Measurements from ENCODE around the gene SLIT3. TPM values are rescaled to one million over a fixed set of nuclear protein-coding genes. Genes with fewer than 3 reads are reported as not detected.

The SLIT3 gene
- total RNA-seq, 1 experiment from 2014 or later, result 0.10 TPM

DNA sequence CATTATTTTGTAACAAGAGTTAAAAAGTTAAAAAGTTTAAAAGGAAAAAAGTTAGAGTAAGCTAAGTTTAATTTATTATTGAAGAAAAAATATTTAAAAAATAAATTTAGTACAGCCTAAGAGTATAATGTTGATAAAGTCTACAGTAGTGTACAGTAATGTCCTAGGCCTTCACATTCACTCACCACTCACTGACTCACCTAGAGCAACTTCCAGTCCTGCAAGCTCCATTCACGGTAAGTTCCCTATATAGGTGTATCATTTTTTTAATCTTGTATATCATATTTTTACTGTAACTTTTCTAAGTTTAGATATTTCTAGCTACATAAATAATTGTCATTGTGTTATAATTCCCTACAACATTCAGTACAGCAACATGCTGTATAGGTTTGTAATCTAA, 652.4 kb downstream of the SLIT3 start:
- Histone ChIP-seq H3K79me2 (ENCODE audit: insufficient read depth, low read length) (no peaks in the 10 kb centered on the region), H3K4me3 (replicated peaks in 1 of 2; ENCODE audit: low read depth in 1 of 2, low read length in 2 of 2) (no peak overlapping the region), H3K9me3 (ENCODE audit: control insufficient read depth in 1 of 2, insufficient read depth in 1 of 2, low read depth in 1 of 2, low read length in 2 of 2) (no peaks in the 10 kb centered on the region), H2AFZ (ENCODE audit: low read depth, low read length, poor library complexity, severe bottlenecking) (no peak overlapping the region), H3K36me3 (ENCODE audit: control insufficient read depth in 1 of 2, insufficient read depth in 2 of 2, low read length in 2 of 2) (no peaks in the 10 kb centered on the region), H3K27ac (ENCODE audit: low read depth, low read length) (no peak overlapping the region), H4K20me1 (ENCODE audit: insufficient read depth) (no peaks in the 10 kb centered on the region), H3K27me3 (ENCODE audit: insufficient read depth, low read length) (peaks cover 5% of the 10 kb centered on the region; the same call in 1 of the 2 replicates), H3K4me2 (ENCODE audit: low read length) (no peak overlapping the region), H3K9me2 (ENCODE audit: insufficient read depth) (no peaks in the 10 kb centered on the region), H3K4me1 (ENCODE audit: control insufficient read depth in 1 of 2, insufficient read depth in 2 of 2, low read length in 2 of 2) (no peaks in the 10 kb centered on the region), H3K9ac (ENCODE audit: low read length) (no peak overlapping the region)
- intact Hi-C loops (cut with micrococcal nuclease), result no loop called here
- TF ChIP-seq EZH2 (IDR thresholded peaks at IDR 0.05), result no peak
- ChIA-PET POLR2A (no interaction called here), RAD21 (ENCODE audit: low non-redundant PET in 1 of 2, low total read pairs in 2 of 2, uncharacterized antibody in 2 of 2, unreplicated experiment in 2 of 2) (no interaction called here), CTCF (no interaction called here)
- DNase-seq (ENCODE audit: low read depth, low spot score), result no peak
- no peak for ATAC-seq
- no TSS peak for BruUV-seq (replicated peaks)

DNA sequence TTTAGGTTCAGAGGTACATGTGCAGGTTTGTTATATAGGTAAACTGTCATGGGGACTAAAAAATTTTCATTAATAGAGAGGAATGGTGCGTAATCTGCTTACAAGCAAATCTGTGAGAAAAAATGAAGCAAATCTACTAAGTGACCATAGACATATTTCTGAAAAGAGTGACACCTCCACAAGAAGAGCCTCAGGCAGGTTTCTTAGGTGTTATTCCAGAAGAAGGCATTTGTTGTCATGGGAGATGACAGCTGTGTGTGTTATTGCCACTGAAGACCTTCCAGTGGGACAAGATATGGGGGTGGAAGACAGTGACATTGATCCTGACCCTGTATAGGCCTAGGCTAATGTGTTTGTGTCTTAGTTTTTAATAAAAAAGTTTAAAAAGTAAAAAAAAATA, 652.9 kb downstream of the SLIT3 start:
- H4K20me1 ChIP-seq (ENCODE audit: insufficient read depth), result no peaks in the 10 kb centered on the region
- DNase-seq (ENCODE audit: low read depth, low spot score), result no peak
- no peak overlapping the region for H3K4me2 ChIP-seq (ENCODE audit: low read length)
- intact Hi-C loops (cut with micrococcal nuclease), result no loop called here
- TF ChIP-seq ZBTB33 (IDR thresholded peaks at IDR 0.05; ENCODE audit: extremely low read depth, insufficient replicate concordance, low read length) (no peak), CBX3 (IDR thresholded peaks at IDR 0.05; ENCODE audit: low read depth) (no peak), SRF (IDR thresholded peaks at IDR 0.05; ENCODE audit: low read depth) (no peak), EZH2 (IDR thresholded peaks at IDR 0.05) (no peak), EZH2phosphoT487 (IDR thresholded peaks at IDR 0.05; ENCODE audit: borderline replicate concordance) (no peak), EGR1 (IDR thresholded peaks at IDR 0.05; ENCODE audit: low read depth) (no peak), SIN3A (IDR thresholded peaks at IDR 0.05; ENCODE audit: low read depth) (no peak), CEBPB (IDR thresholded peaks at IDR 0.05; ENCODE audit: low read depth) (no peak), ATF3 (IDR thresholded peaks at IDR 0.05) (no peak), MAX (IDR thresholded peaks at IDR 0.05) (no peak), ZNF274 (IDR thresholded peaks at IDR 0.05; ENCODE audit: low read depth, low read length) (no peak)
- peaks cover 5% of the 10 kb centered on the region; the same call in 1 of the 2 replicates for H3K27me3 ChIP-seq (ENCODE audit: insufficient read depth, low read length)
- H3K36me3 ChIP-seq (ENCODE audit: control insufficient read depth in 1 of 2, insufficient read depth in 2 of 2, low read length in 2 of 2), result no peaks in the 10 kb centered on the region
- RAD21 ChIA-PET (ENCODE audit: low non-redundant PET in 1 of 2, low total read pairs in 2 of 2, uncharacterized antibody in 2 of 2, unreplicated experiment in 2 of 2), result no interaction called here
- no peaks in the 10 kb centered on the region for H3K4me1 ChIP-seq (ENCODE audit: control insufficient read depth in 1 of 2, insufficient read depth in 2 of 2, low read length in 2 of 2)
- no peaks in the 10 kb centered on the region for H3K79me2 ChIP-seq (ENCODE audit: insufficient read depth, low read length)
- no TSS peak for BruUV-seq (replicated peaks)
- no peaks in the 10 kb centered on the region for H3K9me3 ChIP-seq (ENCODE audit: control insufficient read depth in 1 of 2, insufficient read depth in 1 of 2, low read depth in 1 of 2, low read length in 2 of 2)
- no peaks in the 10 kb centered on the region for H3K9me2 ChIP-seq (ENCODE audit: insufficient read depth)
- H3K27ac ChIP-seq (ENCODE audit: low read depth, low read length), result no peak overlapping the region
- H3K4me3 ChIP-seq (replicated peaks in 1 of 2; ENCODE audit: low read depth in 1 of 2, low read length in 2 of 2), result no peak overlapping the region
- POLR2A ChIA-PET, result no interaction called here
- no peak for ATAC-seq
- H2AFZ ChIP-seq (ENCODE audit: low read depth, low read length, poor library complexity, severe bottlenecking), result no peak overlapping the region
- CTCF ChIA-PET, result no interaction called here
- H3K9ac ChIP-seq (ENCODE audit: low read length), result no peak overlapping the region

Data from HCT116 (cell line).